OCI-LY7 (cell line): ENCODE data around the gene FZD10. TPM values are rescaled to one million over a fixed set of nuclear protein-coding genes. Genes with fewer than 3 reads are reported as not detected.

Experiments
- BruUV-seq: library from RNA; stranded (reverse); fragments of 400-500 nt; replicated peaks from 2 replicates; lab custom pipeline; 2021; lab: Mats Ljungman, UMichigan
- CTCF ChIA-PET: fragments of 300-600 bp; sonication (Branson Sonifier 250); formaldehyde crosslinking; loops from one replicate; lab custom pipeline; 2022; ENCODE audit warnings: antibody characterized with exemption; ENCODE audit not compliant: unreplicated experiment; lab: Charles Lee
- POLR2A ChIA-PET: fragments of 300-600 bp; sonication (Branson Sonifier 250); formaldehyde crosslinking; loops from one replicate; lab custom pipeline; 2022; ENCODE audit warnings: antibody characterized with exemption; lab: Charles Lee
- DNase-seq: peaks from one replicate; pipeline ENCODE4 v3.0.0-alpha.2; 2015; ENCODE audit warnings: low spot score
- H2AFZ ChIP-seq: fragments of 200-600 bp; sonication (generic), shearing (Covaris generic); 2 replicates; pipeline ENCODE4 v1.6.1; 2014; ENCODE audit warnings: mild to moderate bottlenecking, antibody characterized with exemption, low read length, moderate library complexity
- H3K27ac ChIP-seq: fragments of 200-600 bp; sonication (generic); 2 replicates; pipeline ENCODE4 v1.5.1; 2014; ENCODE audit warnings: mixed run types, low read depth, mild to moderate bottlenecking, moderate library complexity, low read length, inconsistent platforms; ENCODE audit not compliant: poor library complexity, severe bottlenecking
- H3K36me3 ChIP-seq: fragments of 200-600 bp; sonication (generic); 2 replicates; pipeline ENCODE4 v1.6.1; 2014; ENCODE audit warnings: mild to moderate bottlenecking, antibody characterized with exemption, low read length, moderate library complexity, mixed read lengths; ENCODE audit not compliant: insufficient read depth
- H3K4me1 ChIP-seq: fragments of 200-600 bp; sonication (generic); 2 replicates; pipeline ENCODE4 v1.5.1; 2014; ENCODE audit warnings: mild to moderate bottlenecking, low read length; ENCODE audit not compliant: insufficient read depth, poor library complexity, severe bottlenecking
- H3K4me2 ChIP-seq: fragments of 200-600 bp; sonication (generic); 2 replicates; pipeline ENCODE4 v1.6.1; 2014; ENCODE audit warnings: mild to moderate bottlenecking, low read length
- H3K4me3 ChIP-seq: fragments of 200-600 bp; sonication (generic); 2 replicates; pipeline ENCODE4 v1.5.1; 2014; ENCODE audit warnings: mild to moderate bottlenecking, low read depth, low read length; ENCODE audit not compliant: poor library complexity, severe bottlenecking
- H3K79me2 ChIP-seq: fragments of 200-600 bp; sonication (generic); 2 replicates; pipeline ENCODE4 v1.6.1; 2016; ENCODE audit warnings: low read depth, mild to moderate bottlenecking, low read length, moderate library complexity, mixed read lengths; ENCODE audit not compliant: insufficient read depth
- H3K9me2 ChIP-seq: fragments of 200-600 bp; sonication (generic); 2 replicates; pipeline ENCODE4 v1.6.1; 2016; ENCODE audit warnings: mild to moderate bottlenecking, low read length, mixed read lengths; ENCODE audit not compliant: insufficient read depth
- H3K9me3 ChIP-seq: fragments of 200-600 bp; sonication (generic); 2 replicates; pipeline ENCODE4 v1.6.1; 2014; ENCODE audit warnings: mild to moderate bottlenecking, mixed run types, low read length, mixed read lengths
- H4K20me1 ChIP-seq: fragments of 200-600 bp; sonication (generic); 2 replicates; pipeline ENCODE4 v1.6.1; 2014; ENCODE audit warnings: mild to moderate bottlenecking, antibody characterized with exemption, low read length, moderate library complexity, mixed read lengths; ENCODE audit not compliant: insufficient read depth
- CTCF ChIP-seq: fragments of 200-600 bp; sonication (generic); conservative IDR thresholded peaks from 2 replicates; pipeline ENCODE4 v1.5.1; 2014; ENCODE audit warnings: mild to moderate bottlenecking, antibody characterized with exemption, low read length, moderate library complexity, mixed read lengths
- EZH2phosphoT487 ChIP-seq: fragments of 200-600 bp; sonication (generic); IDR thresholded peaks from 2 replicates; pipeline ENCODE4 v1.6.1; 2018; ENCODE audit warnings: low read depth, borderline replicate concordance, mild to moderate bottlenecking, mixed run types, antibody characterized with exemption, low read length, moderate library complexity, mixed read lengths
- intact Hi-C: fragments of 100-400 bp; cut with micrococcal nuclease; formaldehyde crosslinking; loops from one replicate; pipeline ENCODE4 v1.10.0; 2022; ENCODE audit not compliant: unreplicated experiment
- total RNA-seq, 2 experiments: library from RNA; depleted of rRNA in 1 of 2; stranded (reverse); fragments of >200 nt in 1 of 2; shearing (Covaris generic) in 1 of 2; gene quantifications; 2 replicates each; pipeline ENCODE4 v1.2.3, GENCODE V29; 2014 to 2022

The FZD10 gene
- total RNA-seq, 2 experiments from 2014 or later, result not detected

GRCh38 chr12:130120012-130120805 lies 42.1 kb upstream of the FZD10 start:
- Histone ChIP-seq H3K27ac (no peak overlapping the region), H3K4me3 (no peak overlapping the region), H3K4me1 (no peaks in the 10 kb centered on the region), H3K79me2 (no peaks in the 10 kb centered on the region), H4K20me1 (no peaks in the 10 kb centered on the region), H2AFZ (no peak overlapping the region), H3K36me3 (no peaks in the 10 kb centered on the region), H3K9me2 (no peaks in the 10 kb centered on the region), H3K4me2 (no peak overlapping the region), H3K9me3 (no peaks in the 10 kb centered on the region)
- DNase-seq, result no peak
- intact Hi-C loops, result no loop called here
- ChIA-PET POLR2A (no interaction called here), CTCF (no interaction called here)
- no peak for TF ChIP-seq CTCF
- TF ChIP-seq EZH2phosphoT487, result no peak
- no TSS peak for BruUV-seq

- no peak for DNase-seq
- H3K9me2 ChIP-seq, result no peaks in the 10 kb centered on the region
- no peaks in the 10 kb centered on the region for H3K9me3 ChIP-seq
- no peaks in the 10 kb centered on the region for H4K20me1 ChIP-seq
- no peaks in the 10 kb centered on the region for H3K79me2 ChIP-seq
- no peak overlapping the region for H3K4me3 ChIP-seq
- no peak overlapping the region for H3K4me2 ChIP-seq
- no TSS peak for BruUV-seq
- H3K36me3 ChIP-seq, result no peaks in the 10 kb centered on the region
- ChIA-PET CTCF (no interaction called here), POLR2A (no interaction called here)
- no peak overlapping the region for H3K27ac ChIP-seq
- no peaks in the 10 kb centered on the region for H3K4me1 ChIP-seq
- no peak overlapping the region for H2AFZ ChIP-seq
- intact Hi-C loops, result no loop called here
- no peak for TF ChIP-seq EZH2phosphoT487
- TF ChIP-seq CTCF, result no peak
Observed at GRCh38 chr12:130121226-130122000, 40.9 kb upstream of the FZD10 start.

- no peak for TF ChIP-seq CTCF
- no peak for TF ChIP-seq EZH2phosphoT487
- Histone ChIP-seq H3K4me3 (no peak overlapping the region), H3K27ac (no peak overlapping the region), H4K20me1 (no peaks in the 10 kb centered on the region), H3K9me2 (no peaks in the 10 kb centered on the region), H3K79me2 (no peaks in the 10 kb centered on the region), H3K4me2 (no peak overlapping the region), H3K4me1 (no peaks in the 10 kb centered on the region), H2AFZ (no peak overlapping the region), H3K36me3 (no peaks in the 10 kb centered on the region), H3K9me3 (no peaks in the 10 kb centered on the region)
- BruUV-seq, result no TSS peak
- CTCF ChIA-PET, result no interaction called here
- POLR2A ChIA-PET, result no interaction called here
- DNase-seq, result no peak
- intact Hi-C loops, result no loop called here
Observed at GRCh38 chr12:130122356-130122755, 39.9 kb upstream of the FZD10 start.
